ENCODE data around the gene TP53I13. TPM values are rescaled to one million over a fixed set of nuclear protein-coding genes. Genes with fewer than 3 reads are reported as not detected.

Gene TP53I13
- total and polyA plus RNA-seq, 7 experiments from 2014 or later = 19.3 to 87.5 (median 61.7) TPM

DNA sequence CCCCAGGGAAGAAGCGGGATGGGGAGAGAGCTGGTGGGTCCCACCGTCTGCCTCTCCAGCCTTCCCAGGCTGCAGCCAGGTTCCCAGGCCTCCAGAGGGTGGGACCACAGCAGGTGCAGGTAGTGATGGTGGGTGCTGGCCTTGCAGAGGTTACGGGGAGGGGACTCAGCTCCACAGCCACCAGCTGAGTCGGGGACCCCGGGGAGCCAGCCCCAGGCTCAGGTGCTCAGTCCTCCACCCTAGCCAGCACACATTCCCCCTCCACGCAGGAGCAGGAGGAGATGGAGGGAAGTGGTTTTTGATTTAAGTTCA is 5.0 kb downstream of the TP53I13 start:
- no peak for ATAC-seq
- intact Hi-C loops (cut with micrococcal nuclease) = no loop called here
- Histone ChIP-seq H3K36me3 (ENCODE audit: control insufficient read depth in 2 of 3, insufficient read depth in 3 of 3, low read length in 3 of 3) (peaks cover 0 to 55% (median 4%) of the 10 kb centered on the region in 3 experiments), H3K4me1 (ENCODE audit: control insufficient read depth in 2 of 2, insufficient read depth in 2 of 2, low read length in 2 of 2) (peaks cover 3 to 7% of the 10 kb centered on the region in 2 donors), H3K4me3 (ENCODE audit: low read length) (no peak overlapping the region), H3K9me3 (ENCODE audit: control insufficient read depth in 2 of 3, low read length in 3 of 3) (no peaks in the 10 kb centered on the region), H3K27ac (ENCODE audit: low read depth, low read length) (no peak overlapping the region), H3K27me3 (ENCODE audit: control insufficient read depth in 2 of 2, insufficient read depth in 2 of 2, low read length in 2 of 2) (no peaks in the 10 kb centered on the region)
- Mint-ChIP-seq H3K4me3 (peak overlapping the region in 1 of 10 donors; percentile 6), H3K27me3 (no peaks in the 10 kb centered on the region), H3K4me1 (peaks cover 17 to 21% (median 17%) of the 10 kb centered on the region in 7 donors), H3K9me3 (no peaks in the 10 kb centered on the region), H3K27ac (peak overlapping the region in 1 of 9 donors; percentile 19), H3K36me3 (peaks cover 0 to 8% (median 0%) of the 10 kb centered on the region in 5 donors)
- CTCF ChIA-PET = interaction anchor here (0.9 to 1.7 kb wide), 4 partner anchors 12 to 207 kb away, joined by 3 to 9 read pairs (median 4); partner anchors contain the start of gene ANKRD13B
- DNase-seq = no peak
- POLR2A ChIA-PET = interaction anchor here (1.0 to 2.5 kb wide), 4 partner anchors 8 to 44 kb away, joined by 3 to 7 read pairs (median 4); no protein-coding TSS in a partner anchor

DNA sequence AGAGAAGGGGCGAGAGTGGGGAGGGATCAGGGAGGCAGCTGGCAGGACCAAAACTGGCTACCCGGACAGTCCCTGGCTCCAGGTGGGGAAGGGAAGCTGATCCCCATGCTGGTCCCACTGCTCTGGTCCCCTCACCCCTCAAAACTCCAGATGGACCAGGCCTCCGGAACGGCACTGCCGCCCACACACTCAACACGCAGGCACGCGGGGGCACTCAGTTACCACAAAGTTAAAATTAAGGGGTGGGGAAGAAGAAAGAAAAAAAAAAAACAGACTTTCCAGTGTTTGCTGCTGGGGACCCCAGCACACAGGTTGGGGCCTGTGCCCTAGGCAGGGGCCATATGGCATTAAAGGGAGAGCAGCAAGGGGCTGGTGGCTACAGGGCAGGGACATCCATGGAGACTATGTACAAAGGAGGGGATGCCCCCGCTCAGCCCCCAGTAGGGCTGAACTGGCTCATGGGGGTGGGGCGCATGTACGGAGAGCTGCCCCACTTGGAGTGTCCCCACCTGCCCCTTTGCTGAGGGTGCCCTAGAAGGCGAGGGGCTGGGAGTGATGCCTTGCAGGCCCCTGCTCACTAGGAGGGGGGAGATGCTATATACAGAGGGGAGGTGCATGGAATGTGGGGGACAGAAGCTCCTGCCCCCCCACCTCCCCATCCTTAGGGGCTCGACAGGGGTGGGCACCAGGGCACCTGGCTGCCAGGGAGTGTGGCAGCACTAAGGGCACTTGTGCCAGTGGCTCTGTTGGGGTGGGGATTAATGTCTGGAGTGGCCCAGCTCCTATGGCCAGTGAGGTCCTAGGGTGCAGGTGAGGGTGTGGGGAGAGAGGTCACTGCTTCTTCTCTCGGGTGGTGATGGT is 5.6 kb downstream of the TP53I13 start:
- Mint-ChIP-seq H3K9me3 (no peaks in the 10 kb centered on the region), H3K27ac (peak overlapping the region in 1 of 9 donors; percentile 65), H3K4me1 (peaks cover 14 to 19% (median 16%) of the 10 kb centered on the region in 7 donors), H3K27me3 (no peaks in the 10 kb centered on the region), H3K4me3 (no peak overlapping the region), H3K36me3 (peaks cover 0 to 9% (median 0%) of the 10 kb centered on the region in 5 donors)
- Histone ChIP-seq H3K36me3 (ENCODE audit: control insufficient read depth in 2 of 3, insufficient read depth in 3 of 3, low read length in 3 of 3) (peaks cover 0 to 61% (median 4%) of the 10 kb centered on the region in 3 experiments), H3K27ac (ENCODE audit: low read depth, low read length) (no peak overlapping the region), H3K27me3 (ENCODE audit: control insufficient read depth in 2 of 2, insufficient read depth in 2 of 2, low read length in 2 of 2) (no peaks in the 10 kb centered on the region), H3K4me3 (ENCODE audit: low read length) (no peak overlapping the region), H3K9me3 (ENCODE audit: control insufficient read depth in 2 of 3, low read length in 3 of 3) (no peaks in the 10 kb centered on the region), H3K4me1 (ENCODE audit: control insufficient read depth in 2 of 2, insufficient read depth in 2 of 2, low read length in 2 of 2) (peaks cover 3 to 4% of the 10 kb centered on the region in 2 donors)
- POLR2A ChIA-PET = interaction anchor here (0.7 to 2.5 kb wide), 3 partner anchors 12 to 44 kb away, joined by 3 to 7 read pairs (median 3); no protein-coding TSS in a partner anchor
- no peak for ATAC-seq
- CTCF ChIA-PET = interaction anchor here (0.9 to 1.7 kb wide), 5 partner anchors 12 to 207 kb away, joined by 3 to 9 read pairs (median 4); partner anchors contain the start of gene ANKRD13B
- intact Hi-C loops (cut with micrococcal nuclease) = no loop called here
- no peak for DNase-seq

DNA sequence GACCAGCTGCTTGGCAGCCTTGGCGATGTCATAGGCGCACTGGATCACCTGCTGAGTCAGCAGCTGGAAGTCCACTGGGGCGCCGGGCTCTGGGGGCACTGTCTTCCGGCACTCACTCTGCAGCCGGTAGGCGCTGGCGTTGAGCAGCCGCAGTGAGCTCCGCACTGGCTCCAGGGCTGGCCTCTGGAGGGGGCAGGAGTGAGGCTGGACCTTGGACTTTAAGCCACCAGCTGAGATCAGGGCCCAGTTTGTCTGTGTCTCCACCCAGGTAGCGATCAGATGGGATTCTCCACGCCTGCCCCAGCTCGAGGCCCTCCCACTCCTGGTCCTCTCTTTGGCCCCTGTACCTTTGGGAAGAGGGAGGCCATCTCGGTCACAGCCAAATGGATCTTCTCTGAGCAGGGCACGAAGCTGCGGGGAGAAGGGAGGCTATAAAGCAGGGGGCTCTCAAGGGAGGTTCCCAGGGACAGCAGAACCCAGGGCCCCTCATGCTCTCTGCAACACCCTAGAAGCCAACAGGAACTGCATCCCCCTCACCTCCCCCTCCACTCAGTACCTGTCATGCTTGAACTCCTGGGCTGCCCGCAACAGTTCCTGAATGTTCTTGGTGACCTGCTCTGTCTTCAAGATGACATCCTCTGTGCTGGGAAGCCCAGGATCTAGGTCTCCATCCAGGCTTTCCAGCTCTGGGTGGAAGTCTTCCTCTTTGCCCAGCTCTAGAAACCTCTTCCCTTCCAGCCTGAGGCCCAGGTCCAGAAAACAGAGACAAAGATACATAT is 6.4 kb downstream of the TP53I13 start:
- Mint-ChIP-seq H3K4me1 (peaks cover 10 to 19% (median 12%) of the 10 kb centered on the region in 7 donors), H3K27ac (peak overlapping the region in 3 of 9 donors; percentile 58 to 74 (median 63)), H3K36me3 (peaks cover 0 to 10% (median 2%) of the 10 kb centered on the region in 5 donors), H3K27me3 (no peaks in the 10 kb centered on the region), H3K4me3 (no peak overlapping the region), H3K9me3 (no peaks in the 10 kb centered on the region)
- no peaks in the 10 kb centered on the region for H3K27me3 ChIP-seq (ENCODE audit: control insufficient read depth in 2 of 2, insufficient read depth in 2 of 2, low read length in 2 of 2)
- no peak overlapping the region for H3K27ac ChIP-seq (ENCODE audit: low read depth, low read length)
- ChIA-PET CTCF (interaction anchor here (1.2 to 1.4 kb wide), 2 partner anchors 194 to 208 kb away, joined by 3 to 5 read pairs; no protein-coding TSS in a partner anchor), POLR2A (interaction anchor here (0.5 to 2.5 kb wide), 4 partner anchors 11 to 210 kb away, joined by 3 to 7 read pairs (median 3); no protein-coding TSS in a partner anchor)
- peaks cover 0 to 65% (median 4%) of the 10 kb centered on the region in 3 experiments for H3K36me3 ChIP-seq (ENCODE audit: control insufficient read depth in 2 of 3, insufficient read depth in 3 of 3, low read length in 3 of 3)
- DNase-seq = no peak
- H3K4me1 ChIP-seq (ENCODE audit: control insufficient read depth in 2 of 2, insufficient read depth in 2 of 2, low read length in 2 of 2) = peaks cover 0 to 3% of the 10 kb centered on the region in 2 donors
- no peaks in the 10 kb centered on the region for H3K9me3 ChIP-seq (ENCODE audit: control insufficient read depth in 2 of 3, low read length in 3 of 3)
- H3K4me3 ChIP-seq (ENCODE audit: low read length) = no peak overlapping the region
- intact Hi-C loops (cut with micrococcal nuclease) = no loop called here
- no peak for ATAC-seq

DNA sequence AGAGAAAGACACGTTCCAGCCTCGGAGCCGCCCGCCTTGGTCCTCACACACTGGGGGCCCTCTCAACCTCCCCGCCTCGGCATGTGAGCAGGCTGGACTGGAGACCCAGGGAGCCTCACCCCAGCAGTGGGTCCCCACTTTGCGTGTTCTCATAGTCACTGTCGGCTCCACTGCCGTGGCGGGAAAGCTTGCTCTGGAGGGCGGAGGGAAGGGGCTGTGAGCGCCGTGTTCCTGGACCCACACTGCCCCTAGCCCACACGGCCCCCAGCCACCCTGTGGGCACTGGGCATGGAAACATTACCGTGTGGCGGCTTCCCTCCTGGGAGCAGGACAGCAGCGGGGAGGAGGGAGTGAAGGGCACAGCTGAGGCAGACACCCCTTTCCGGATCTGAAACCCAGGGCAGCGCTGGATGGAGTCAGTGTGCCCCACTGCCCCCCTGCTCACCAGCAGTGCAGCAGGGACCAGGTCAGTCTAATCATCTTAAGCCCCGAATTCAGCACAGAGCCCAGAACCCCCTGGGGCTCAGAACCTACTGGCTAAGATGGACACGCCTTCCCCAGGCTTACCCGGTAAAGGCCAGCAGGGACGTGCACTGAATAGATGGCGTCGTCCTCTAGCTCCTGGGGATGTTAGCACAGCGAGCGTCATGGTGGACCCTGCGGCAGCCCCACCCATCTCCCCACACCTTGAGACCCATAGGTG is 7.2 kb downstream of the TP53I13 start:
- Mint-ChIP-seq H3K36me3 (peaks cover 0 to 13% (median 8%) of the 10 kb centered on the region in 5 donors), H3K4me1 (peaks cover 13 to 23% (median 15%) of the 10 kb centered on the region in 7 donors), H3K27ac (peak overlapping the region in 1 of 9 donors; percentile 74), H3K4me3 (no peak overlapping the region), H3K27me3 (no peaks in the 10 kb centered on the region), H3K9me3 (no peaks in the 10 kb centered on the region)
- no peaks in the 10 kb centered on the region for H3K9me3 ChIP-seq (ENCODE audit: control insufficient read depth in 2 of 3, low read length in 3 of 3)
- ATAC-seq (no peak), DNase-seq (no peak)
- intact Hi-C loops (cut with micrococcal nuclease) = no loop called here
- H3K36me3 ChIP-seq (ENCODE audit: control insufficient read depth in 2 of 3, insufficient read depth in 3 of 3, low read length in 3 of 3) = peaks cover 0 to 65% (median 4%) of the 10 kb centered on the region in 3 experiments
- H3K4me1 ChIP-seq (ENCODE audit: control insufficient read depth in 2 of 2, insufficient read depth in 2 of 2, low read length in 2 of 2) = peaks cover 0 to 6% of the 10 kb centered on the region in 2 donors
- H3K27ac ChIP-seq (ENCODE audit: low read depth, low read length) = no peak overlapping the region
- no peak overlapping the region for H3K4me3 ChIP-seq (ENCODE audit: low read length)
- POLR2A ChIA-PET = interaction anchor here (0.5 to 2.5 kb wide), 3 partner anchors 10 to 209 kb away, joined by 3 to 7 read pairs (median 4); no protein-coding TSS in a partner anchor
- H3K27me3 ChIP-seq (ENCODE audit: control insufficient read depth in 2 of 2, insufficient read depth in 2 of 2, low read length in 2 of 2) = no peaks in the 10 kb centered on the region
- CTCF ChIA-PET = interaction anchor here (0.7 to 1.4 kb wide), 3 partner anchors 38 to 193 kb away, joined by 3 to 5 read pairs (median 4); no protein-coding TSS in a partner anchor

DNA sequence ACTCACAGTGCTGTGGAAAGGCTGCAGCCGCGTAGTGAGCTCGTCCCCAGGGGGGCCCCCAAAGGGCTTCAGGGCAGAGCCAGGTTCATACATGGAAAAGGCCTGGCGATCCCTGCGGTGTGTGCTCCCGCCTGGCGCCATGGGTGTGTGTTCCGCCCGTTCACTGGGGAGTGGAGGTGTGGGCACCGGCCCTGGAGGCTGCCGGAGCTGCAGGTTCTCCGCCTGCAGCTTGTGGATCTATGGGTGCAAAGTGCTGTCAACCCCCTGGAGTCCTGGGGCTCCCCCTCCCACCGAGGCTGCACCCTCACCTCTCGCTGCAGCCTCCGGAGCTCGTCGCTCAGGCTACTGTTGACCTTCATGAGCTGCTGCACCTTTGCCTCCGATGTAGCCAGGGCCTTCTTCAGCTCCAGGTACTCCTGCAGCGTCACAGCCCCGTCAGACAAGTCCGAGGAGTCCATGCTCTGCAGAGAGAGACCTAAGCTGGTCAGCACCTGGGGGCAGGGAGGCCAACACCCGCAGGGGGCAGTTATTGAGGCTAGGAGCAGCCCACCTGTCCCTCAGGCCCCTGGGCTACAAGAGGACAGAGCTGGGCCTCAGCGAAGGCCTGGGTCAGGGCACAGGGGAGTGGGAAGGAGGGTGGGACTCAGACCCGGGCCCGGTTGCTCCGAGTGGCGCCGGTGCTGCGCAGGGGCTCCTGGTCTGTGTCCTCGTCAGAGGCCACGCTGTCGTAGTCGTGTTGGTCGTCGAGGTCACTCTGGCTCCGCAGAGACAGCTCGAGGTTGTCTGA is 7.9 kb downstream of the TP53I13 start:
- Histone ChIP-seq H3K36me3 (ENCODE audit: control insufficient read depth in 2 of 3, insufficient read depth in 3 of 3, low read length in 3 of 3) (peaks cover 0 to 71% (median 4%) of the 10 kb centered on the region in 3 experiments), H3K4me3 (ENCODE audit: low read length) (no peak overlapping the region), H3K27ac (ENCODE audit: low read depth, low read length) (no peak overlapping the region), H3K4me1 (ENCODE audit: control insufficient read depth in 2 of 2, insufficient read depth in 2 of 2, low read length in 2 of 2) (peaks cover 0 to 6% of the 10 kb centered on the region in 2 donors), H3K9me3 (ENCODE audit: control insufficient read depth in 2 of 3, low read length in 3 of 3) (no peaks in the 10 kb centered on the region), H3K27me3 (ENCODE audit: control insufficient read depth in 2 of 2, insufficient read depth in 2 of 2, low read length in 2 of 2) (no peaks in the 10 kb centered on the region)
- no peak for DNase-seq
- ChIA-PET CTCF (interaction anchor here (0.7 to 2.4 kb wide), 4 partner anchors 15 to 63 kb away, joined by 3 to 14 read pairs (median 4); partner anchors contain the start of gene ANKRD13B), POLR2A (interaction anchor here (0.5 to 2.5 kb wide), 5 partner anchors 8 to 198 kb away, joined by 4 to 14 read pairs (median 7); partner anchors contain the start of gene TP53I13)
- intact Hi-C loops (cut with micrococcal nuclease) = no loop called here
- no peaks in the 10 kb centered on the region for H3K9me3 Mint-ChIP-seq
- no peak overlapping the region for H3K4me3 Mint-ChIP-seq
- no peaks in the 10 kb centered on the region for H3K27me3 Mint-ChIP-seq
- H3K36me3 Mint-ChIP-seq = peaks cover 0 to 15% (median 8%) of the 10 kb centered on the region in 5 donors
- H3K4me1 Mint-ChIP-seq = peaks cover 7 to 18% (median 9%) of the 10 kb centered on the region in 7 donors
- ATAC-seq = no peak
- H3K27ac Mint-ChIP-seq = peak overlapping the region in 1 of 9 donors; percentile 4

Data from naive thymus-derived CD4-positive, alpha-beta T cell (primary cell).